Activated naive CD8-positive, alpha-beta T cell treated with anti-CD3 and anti-CD28 coated beads, Interleukin-2, amount 10 ng/mL, durations not matched to agents 7 days and 5 days (primary cell): Measurements from ENCODE around the gene AP3D1. TPM values are rescaled to one million over a fixed set of nuclear protein-coding genes. Genes with fewer than 3 reads are reported as not detected.

Source experiments
- ATAC-seq: fragments of 150-1000 bp; cut with Tn5 transposase; one replicate; pipeline ENCODE4 v1.10.0; 2021; ENCODE audit warnings: low read depth, moderate library complexity
- POLR2A ChIA-PET: fragments of 350-600 bp; sonication (Branson Sonifier 250); formaldehyde crosslinking; loops from one replicate; lab custom pipeline; 2021; ENCODE audit warnings: antibody characterized with exemption; lab: Charles Lee
- DNase-seq: peaks from one replicate; pipeline ENCODE4 v3.0.0; 2021
- H3K27ac Mint-ChIP-seq: one replicate; pipeline ENCODE4 v1.8.0; 2022; ENCODE audit warnings: mild to moderate bottlenecking, mixed read lengths
- H3K27me3 Mint-ChIP-seq: one replicate; pipeline ENCODE4 v1.8.0; 2022; ENCODE audit warnings: mild to moderate bottlenecking, moderate library complexity, mixed read lengths
- H3K36me3 Mint-ChIP-seq: one replicate; pipeline ENCODE4 v1.8.0; 2021; ENCODE audit warnings: mild to moderate bottlenecking, mixed read lengths
- H3K4me1 Mint-ChIP-seq: one replicate; pipeline ENCODE4 v1.8.0; 2021; ENCODE audit warnings: mixed read lengths
- H3K4me3 Mint-ChIP-seq: one replicate; pipeline ENCODE4 v1.8.0; 2022; ENCODE audit warnings: mild to moderate bottlenecking, moderate library complexity, mixed read lengths
- H3K9me3 Mint-ChIP-seq: one replicate; pipeline ENCODE4 v1.8.0; 2021; ENCODE audit warnings: mixed read lengths
- total RNA-seq, 2 experiments: library from RNA; stranded (reverse); gene quantifications; one replicate each; pipeline ENCODE4 v1.2.3, GENCODE V29; 2021

Gene AP3D1
- total RNA-seq, 2 experiments from 2014 or later = 92.6 to 96.5 TPM

- Mint-ChIP-seq H3K4me1 (peaks cover 2% of the 10 kb centered on the region), H3K36me3 (peaks cover 9% of the 10 kb centered on the region), H3K4me3 (no peak overlapping the region), H3K27me3 (no peaks in the 10 kb centered on the region), H3K27ac (no peak overlapping the region), H3K9me3 (no peaks in the 10 kb centered on the region)
- ATAC-seq (no peak), DNase-seq (no peak)
- POLR2A ChIA-PET = no interaction called here
These were observed 37.7 kb downstream of the AP3D1 start for GRCh38 chr19:2113439-2114211.

GRCh38 chr19:2112516-2113320, 38.6 kb downstream of the AP3D1 start:
- H3K36me3 Mint-ChIP-seq = peaks cover 12% of the 10 kb centered on the region

GRCh38 chr19:2111886-2112285, 39.5 kb downstream of the AP3D1 start:
- no peak for ATAC-seq
- Mint-ChIP-seq H3K27ac (no peak overlapping the region), H3K4me3 (no peak overlapping the region), H3K27me3 (no peaks in the 10 kb centered on the region), H3K36me3 (peaks cover 17% of the 10 kb centered on the region), H3K9me3 (no peaks in the 10 kb centered on the region), H3K4me1 (peaks cover 2% of the 10 kb centered on the region)
- no peak for DNase-seq
- POLR2A ChIA-PET = interaction anchor here (0.5 kb wide), 1 partner anchor 68 kb away, joined by 4 read pairs; no protein-coding TSS in a partner anchor

More at GRCh38 chr19:2112516-2113320, 38.6 kb downstream of the AP3D1 start:
- H3K4me3 Mint-ChIP-seq = no peak overlapping the region
- DNase-seq (no peak), ATAC-seq (no peak)
- peak overlapping the region; percentile 54 for H3K27ac Mint-ChIP-seq
- POLR2A ChIA-PET = no interaction called here
- no peaks in the 10 kb centered on the region for H3K9me3 Mint-ChIP-seq
- no peaks in the 10 kb centered on the region for H3K27me3 Mint-ChIP-seq
- H3K4me1 Mint-ChIP-seq = peaks cover 2% of the 10 kb centered on the region

GRCh38 chr19:2111425-2111824, 39.9 kb downstream of the AP3D1 start:
- POLR2A ChIA-PET = interaction anchor here (0.5 kb wide), 1 partner anchor 68 kb away, joined by 4 read pairs; no protein-coding TSS in a partner anchor
- H3K4me3 Mint-ChIP-seq = no peak overlapping the region
- no peak overlapping the region for H3K27ac Mint-ChIP-seq
- ATAC-seq = no peak
- H3K36me3 Mint-ChIP-seq = peaks cover 21% of the 10 kb centered on the region
- no peak for DNase-seq
- no peaks in the 10 kb centered on the region for H3K9me3 Mint-ChIP-seq
- no peaks in the 10 kb centered on the region for H3K27me3 Mint-ChIP-seq
- H3K4me1 Mint-ChIP-seq = peaks cover 2% of the 10 kb centered on the region

- peaks cover 2% of the 10 kb centered on the region for H3K4me1 Mint-ChIP-seq
- no peak overlapping the region for H3K4me3 Mint-ChIP-seq
- DNase-seq (no peak), ATAC-seq (no peak)
- H3K36me3 Mint-ChIP-seq = peaks cover 27% of the 10 kb centered on the region
- H3K27ac Mint-ChIP-seq = no peak overlapping the region
- no peaks in the 10 kb centered on the region for H3K9me3 Mint-ChIP-seq
- POLR2A ChIA-PET = interaction anchor here (0.5 kb wide), 1 partner anchor 8 kb away, joined by 3 read pairs; no protein-coding TSS in a partner anchor
- no peaks in the 10 kb centered on the region for H3K27me3 Mint-ChIP-seq
These were observed 40.5 kb downstream of the AP3D1 start for GRCh38 chr19:2110822-2111221.

GRCh38 chr19:2109046-2109864, 42.1 kb downstream of the AP3D1 start:
- POLR2A ChIA-PET = interaction anchor here (0.6 kb wide), 1 partner anchor 37 kb away, joined by 3 read pairs; no protein-coding TSS in a partner anchor
- Mint-ChIP-seq H3K4me1 (no peaks in the 10 kb centered on the region), H3K4me3 (no peak overlapping the region), H3K9me3 (peaks cover 3% of the 10 kb centered on the region), H3K36me3 (peaks cover 39% of the 10 kb centered on the region), H3K27me3 (no peaks in the 10 kb centered on the region), H3K27ac (no peak overlapping the region)
- ATAC-seq (no peak), DNase-seq (no peak)

- H3K27me3 Mint-ChIP-seq = no peaks in the 10 kb centered on the region
- POLR2A ChIA-PET = no interaction called here
- H3K36me3 Mint-ChIP-seq = peaks cover 43% of the 10 kb centered on the region
- H3K27ac Mint-ChIP-seq = no peak overlapping the region
- no peak overlapping the region for H3K4me3 Mint-ChIP-seq
- peaks cover 5% of the 10 kb centered on the region for H3K9me3 Mint-ChIP-seq
- ATAC-seq = no peak
- no peak for DNase-seq
- H3K4me1 Mint-ChIP-seq = no peaks in the 10 kb centered on the region
These were observed 42.9 kb downstream of the AP3D1 start for GRCh38 chr19:2108251-2109016.

GRCh38 chr19:2103045-2103707, 48.2 kb downstream of the AP3D1 start:
- Mint-ChIP-seq H3K4me1 (peaks cover 2% of the 10 kb centered on the region), H3K9me3 (peaks cover 5% of the 10 kb centered on the region), H3K27ac (no peak overlapping the region), H3K27me3 (no peaks in the 10 kb centered on the region), H3K4me3 (no peak overlapping the region), H3K36me3 (peaks cover 49% of the 10 kb centered on the region)
- DNase-seq (no peak), ATAC-seq (no peak)
- POLR2A ChIA-PET = no interaction called here

GRCh38 chr19:2101417-2102335, 49.7 kb downstream of the AP3D1 start:
- H3K9me3 Mint-ChIP-seq = peaks cover 5% of the 10 kb centered on the region
- POLR2A ChIA-PET = interaction anchor here (0.7 kb wide), 1 partner anchor 9 kb away, joined by 3 read pairs; no protein-coding TSS in a partner anchor
- no peak overlapping the region for H3K27ac Mint-ChIP-seq
- ATAC-seq (no peak), DNase-seq (no peak)
- H3K4me1 Mint-ChIP-seq = peaks cover 5% of the 10 kb centered on the region
- H3K4me3 Mint-ChIP-seq = no peak overlapping the region
- H3K27me3 Mint-ChIP-seq = no peaks in the 10 kb centered on the region
- peaks cover 39% of the 10 kb centered on the region for H3K36me3 Mint-ChIP-seq

GRCh38 chr19:2100719-2101061, 50.7 kb downstream of the AP3D1 start:
- Mint-ChIP-seq H3K4me1 (peaks cover 5% of the 10 kb centered on the region), H3K27ac (no peak overlapping the region), H3K27me3 (no peaks in the 10 kb centered on the region), H3K36me3 (peaks cover 32% of the 10 kb centered on the region), H3K9me3 (peaks cover 5% of the 10 kb centered on the region), H3K4me3 (no peak overlapping the region)
- ATAC-seq (no peak), DNase-seq (no peak)
- POLR2A ChIA-PET = no interaction called here

GRCh38 chr19:2099937-2100718, 51.2 kb downstream of the AP3D1 start:
- no peaks in the 10 kb centered on the region for H3K27me3 Mint-ChIP-seq
- peaks cover 5% of the 10 kb centered on the region for H3K9me3 Mint-ChIP-seq
- H3K27ac Mint-ChIP-seq = no peak overlapping the region
- no peak for ATAC-seq
- H3K4me3 Mint-ChIP-seq = no peak overlapping the region
- no peak for DNase-seq
- POLR2A ChIA-PET = no interaction called here
- H3K36me3 Mint-ChIP-seq = peaks cover 30% of the 10 kb centered on the region
- peaks cover 5% of the 10 kb centered on the region for H3K4me1 Mint-ChIP-seq
